ENCODE data around the gene GAK.

GAK gene

DNA sequence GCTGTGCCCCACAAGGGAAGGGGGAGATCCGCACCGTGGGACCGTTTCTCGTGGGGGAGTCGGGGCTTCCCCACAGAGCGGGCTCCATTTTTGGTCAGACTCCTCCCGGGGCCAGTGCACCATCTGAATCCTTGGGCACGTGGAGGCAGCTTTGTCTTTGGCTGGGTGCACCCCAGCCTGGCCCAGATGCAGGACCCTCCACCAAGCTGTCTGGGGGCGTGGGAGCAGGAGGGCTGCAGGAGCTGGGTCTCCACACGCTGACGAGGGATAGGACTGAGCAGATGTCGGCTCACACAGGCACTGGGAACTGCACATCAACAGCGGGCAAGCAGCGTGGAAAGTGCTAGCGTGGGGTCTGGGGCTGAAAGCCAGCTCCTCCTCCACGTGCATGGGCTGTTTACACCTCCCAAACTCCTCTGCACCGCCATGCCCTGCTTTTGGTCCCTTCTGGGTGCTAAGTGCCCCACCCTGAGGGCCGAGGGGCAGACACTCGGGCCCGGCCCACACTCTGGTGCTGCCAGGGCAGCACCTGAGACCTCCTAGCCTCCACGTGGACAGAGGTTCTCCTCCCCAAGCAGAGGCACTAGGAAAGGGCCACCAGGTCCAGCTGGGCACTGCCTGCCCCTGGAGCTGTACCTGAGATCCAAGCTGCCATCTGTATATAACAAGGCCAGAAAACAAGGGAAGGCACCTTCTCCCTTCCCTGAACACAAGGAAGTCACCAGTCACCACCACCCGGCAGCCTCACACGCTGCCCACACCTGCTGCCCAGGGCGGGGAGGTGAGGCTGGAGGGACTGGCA lies 27.4 kb upstream of the GAK start:
- TF ChIP-seq, protein P1, sequence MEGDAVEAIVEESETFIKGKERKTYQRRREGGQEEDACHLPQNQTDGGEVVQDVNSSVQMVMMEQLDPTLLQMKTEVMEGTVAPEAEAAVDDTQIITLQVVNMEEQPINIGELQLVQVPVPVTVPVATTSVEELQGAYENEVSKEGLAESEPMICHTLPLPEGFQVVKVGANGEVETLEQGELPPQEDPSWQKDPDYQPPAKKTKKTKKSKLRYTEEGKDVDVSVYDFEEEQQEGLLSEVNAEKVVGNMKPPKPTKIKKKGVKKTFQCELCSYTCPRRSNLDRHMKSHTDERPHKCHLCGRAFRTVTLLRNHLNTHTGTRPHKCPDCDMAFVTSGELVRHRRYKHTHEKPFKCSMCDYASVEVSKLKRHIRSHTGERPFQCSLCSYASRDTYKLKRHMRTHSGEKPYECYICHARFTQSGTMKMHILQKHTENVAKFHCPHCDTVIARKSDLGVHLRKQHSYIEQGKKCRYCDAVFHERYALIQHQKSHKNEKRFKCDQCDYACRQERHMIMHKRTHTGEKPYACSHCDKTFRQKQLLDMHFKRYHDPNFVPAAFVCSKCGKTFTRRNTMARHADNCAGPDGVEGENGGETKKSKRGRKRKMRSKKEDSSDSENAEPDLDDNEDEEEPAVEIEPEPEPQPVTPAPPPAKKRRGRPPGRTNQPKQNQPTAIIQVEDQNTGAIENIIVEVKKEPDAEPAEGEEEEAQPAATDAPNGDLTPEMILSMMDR (IDR thresholded peaks at IDR 0.05; ENCODE audit: control insufficient read depth, insufficient read depth, low read depth, low read length, missing control alignments): no peak
- no peak overlapping the region for H3K4me3 ChIP-seq (ENCODE audit: control insufficient read depth, low read depth, low read length)
- DNase-seq (ENCODE audit: low read depth): no peak

DNA sequence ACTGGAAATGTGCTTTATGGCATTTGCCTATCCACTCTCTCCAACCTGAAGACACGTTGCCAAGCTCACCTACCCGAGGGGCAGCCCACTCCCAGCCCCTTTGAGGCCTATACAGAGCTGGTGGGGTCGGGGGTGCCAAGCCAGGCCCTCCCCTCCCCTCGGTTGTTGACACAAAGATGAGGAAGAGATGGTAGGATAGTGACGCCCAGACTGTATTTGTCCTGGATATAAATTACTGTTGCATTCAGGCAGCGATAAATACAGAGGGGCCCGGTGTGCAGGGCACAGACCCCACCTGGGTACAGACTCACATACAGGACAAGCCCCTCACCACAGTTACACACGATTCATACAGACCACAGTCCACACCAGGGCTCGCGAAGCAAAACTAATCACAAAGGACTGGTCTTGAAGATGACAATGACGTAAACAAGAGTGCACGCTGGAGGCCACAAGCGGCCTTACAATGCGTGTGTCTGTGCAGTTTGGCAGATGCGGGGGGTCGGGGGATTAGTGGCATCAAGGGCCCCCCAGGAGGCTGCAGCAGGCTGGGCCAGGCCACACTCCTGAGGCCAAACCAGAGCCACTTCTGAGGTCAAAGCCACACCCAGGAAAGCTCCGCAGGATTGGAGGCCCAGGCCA lies 26.7 kb upstream of the GAK start:
- DNase-seq (ENCODE audit: low read depth): no peak
- TF ChIP-seq, protein P1 (IDR thresholded peaks at IDR 0.05; ENCODE audit: control insufficient read depth, insufficient read depth, low read depth, low read length, missing control alignments): no peak

DNA sequence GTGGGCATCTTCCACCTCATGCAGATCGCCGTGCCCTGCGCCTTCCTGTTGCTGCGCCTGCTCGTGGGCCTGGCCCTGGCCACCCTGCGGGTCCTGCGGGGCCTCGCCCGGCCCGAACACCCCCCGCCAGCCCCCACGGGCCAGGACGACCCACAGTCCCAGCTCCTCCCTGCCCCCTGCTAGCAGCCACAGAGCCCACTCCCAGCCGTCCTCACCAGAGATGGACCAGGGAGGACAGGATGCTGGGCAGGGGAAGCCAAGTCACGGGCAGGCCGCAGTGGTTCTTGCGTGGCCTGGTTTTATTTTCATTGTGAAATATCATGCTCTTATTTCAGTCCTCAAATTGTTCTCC lies 26.2 kb upstream of the GAK start:
- DNase-seq (ENCODE audit: low read depth): no peak
- TF ChIP-seq, protein P1 (IDR thresholded peaks at IDR 0.05; ENCODE audit: control insufficient read depth, insufficient read depth, low read depth, low read length, missing control alignments): no peak
- no peak overlapping the region for H3K4me3 ChIP-seq (ENCODE audit: control insufficient read depth, low read depth, low read length)

More for the DNA sequence above, 26.7 kb upstream of the GAK start:
- no peak overlapping the region for H3K4me3 ChIP-seq (ENCODE audit: control insufficient read depth, low read depth, low read length)

DNA sequence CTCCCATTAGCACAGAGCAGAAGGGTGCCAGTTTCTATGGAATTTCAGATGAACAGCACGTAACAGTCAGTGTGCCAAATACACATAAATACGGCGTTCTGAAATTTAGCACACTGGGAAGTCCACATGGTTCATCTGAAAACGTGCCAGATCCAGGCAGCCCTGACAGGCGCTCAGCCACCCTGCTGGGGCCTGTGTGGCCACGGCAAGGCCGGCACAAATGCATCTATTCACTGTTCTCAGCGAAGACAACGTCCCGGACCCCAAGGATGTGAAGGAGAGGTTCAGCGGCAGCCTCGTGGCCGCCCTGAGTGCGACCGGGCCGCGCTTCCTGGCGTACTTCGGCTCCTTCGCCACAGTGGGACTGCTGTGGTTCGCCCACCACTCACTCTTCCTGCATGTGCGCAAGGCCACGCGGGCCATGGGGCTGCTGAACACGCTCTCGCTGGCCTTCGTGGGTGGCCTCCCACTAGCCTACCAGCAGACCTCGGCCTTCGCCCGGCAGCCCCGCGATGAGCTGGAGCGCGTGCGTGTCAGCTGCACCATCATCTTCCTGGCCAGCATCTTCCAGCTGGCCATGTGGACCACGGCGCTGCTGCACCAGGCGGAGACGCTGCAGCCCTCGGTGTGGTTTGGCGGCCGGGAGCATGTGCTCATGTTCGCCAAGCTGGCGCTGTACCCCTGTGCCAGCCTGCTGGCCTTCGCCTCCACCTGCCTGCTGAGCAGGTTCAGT lies 25.6 kb upstream of the GAK start:
- no peak for DNase-seq (ENCODE audit: low read depth)
- no peak overlapping the region for H3K4me3 ChIP-seq (ENCODE audit: control insufficient read depth, low read depth, low read length)
- TF ChIP-seq, protein P1 (IDR thresholded peaks at IDR 0.05; ENCODE audit: control insufficient read depth, insufficient read depth, low read depth, low read length, missing control alignments): no peak

DNA sequence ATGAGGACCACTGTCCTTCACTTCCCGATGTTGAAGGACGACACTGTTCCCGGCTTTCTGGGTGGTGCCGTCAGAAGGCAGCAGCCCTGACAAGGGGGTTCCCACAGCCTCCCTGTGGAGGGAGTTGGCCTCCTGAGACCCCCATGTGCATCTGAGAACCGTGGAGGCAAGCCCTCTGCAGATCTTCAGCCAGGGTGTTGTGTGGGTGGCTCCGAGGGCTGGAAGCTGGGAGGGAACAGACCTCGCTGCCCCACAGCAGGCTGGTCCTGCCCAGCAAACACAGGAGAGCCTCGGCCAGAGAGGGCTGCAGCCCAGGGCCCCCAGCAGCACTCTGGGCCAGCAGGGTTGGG lies 25.1 kb upstream of the GAK start:
- no peak for DNase-seq (ENCODE audit: low read depth)
- H3K4me3 ChIP-seq (ENCODE audit: control insufficient read depth, low read depth, low read length): no peak overlapping the region
- TF ChIP-seq, protein P1 (IDR thresholded peaks at IDR 0.05; ENCODE audit: control insufficient read depth, insufficient read depth, low read depth, low read length, missing control alignments): no peak

DNA sequence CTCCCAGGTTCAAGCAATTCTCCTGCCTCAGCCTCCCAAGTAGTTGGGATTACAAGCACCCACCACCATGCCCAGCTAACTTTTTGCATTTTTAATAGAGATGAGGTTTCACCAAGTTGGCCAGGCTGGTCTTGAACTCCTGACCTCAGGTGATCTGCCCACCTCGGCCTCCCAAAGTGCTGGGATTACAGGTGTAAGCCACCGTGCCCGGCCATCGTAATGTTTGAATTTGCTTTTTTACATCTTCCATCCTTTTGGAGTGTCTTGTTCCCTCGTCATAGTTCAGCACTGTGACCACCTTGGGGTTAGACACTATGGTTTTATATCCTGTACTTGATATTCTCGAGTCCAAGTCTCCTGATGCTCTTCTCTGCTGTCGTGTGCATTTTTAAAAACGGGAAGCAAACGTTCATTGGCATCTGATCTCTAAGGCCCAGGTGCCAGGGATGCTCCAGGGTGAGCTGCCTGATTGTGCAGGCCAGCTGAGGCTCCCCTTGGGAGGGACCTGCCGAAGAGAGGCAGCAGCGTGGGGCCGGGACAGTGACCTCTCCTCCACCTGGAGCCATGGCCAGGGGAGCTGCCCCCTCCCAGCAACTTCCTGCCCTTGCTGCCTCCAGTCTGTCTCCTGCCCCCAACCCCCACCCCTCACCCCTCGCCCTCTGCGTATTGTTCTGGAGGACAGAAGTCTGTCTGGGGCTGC lies 24.6 kb upstream of the GAK start:
- H3K4me3 ChIP-seq (ENCODE audit: control insufficient read depth, low read depth, low read length): no peak overlapping the region
- no peak for DNase-seq (ENCODE audit: low read depth)
- TF ChIP-seq, protein P1 (IDR thresholded peaks at IDR 0.05; ENCODE audit: control insufficient read depth, insufficient read depth, low read depth, low read length, missing control alignments): no peak

Measured in AG09309 (cell line).